HG03025 (cell line): ENCODE data around the gene ACCSL.

Experiments used
- ATAC-seq: cut with Tn5 transposase; IDR thresholded peaks from one replicate; pipeline ENCODE4 v1.9.1; 2021; ENCODE audit warnings: mild to moderate bottlenecking, moderate library complexity; ENCODE audit not compliant: unreplicated experiment, low FRiP score

Gene ACCSL

GRCh38 chr11:44047931-44048431, at the start of gene ACCSL:
ACCSL (plus strand) TSS chr11:44047981; CDS start chr11:44048037, 56 bp downstream.
- ATAC-seq: no peak

- ATAC-seq: no peak
Measured at GRCh38 chr11:43998308-43998707, 49.5 kb upstream of the ACCSL start.

- ATAC-seq: no peak
Measured at GRCh38 chr11:44000731-44001130, 47.0 kb upstream of the ACCSL start.

GRCh38 chr11:44002191-44003093, 45.3 kb upstream of the ACCSL start:
- ATAC-seq: no peak

- no peak for ATAC-seq
Measured at GRCh38 chr11:44003736-44004451, 43.9 kb upstream of the ACCSL start.

- no peak for ATAC-seq
Measured at GRCh38 chr11:44004452-44005062, 43.2 kb upstream of the ACCSL start.

GRCh38 chr11:44005063-44005701, 42.6 kb upstream of the ACCSL start:
- ATAC-seq: no peak

GRCh38 chr11:44005956-44006355, 41.8 kb upstream of the ACCSL start:
- ATAC-seq: no peak

GRCh38 chr11:44006917-44007361, 40.8 kb upstream of the ACCSL start:
- ATAC-seq: no peak

- ATAC-seq: no peak
Measured at GRCh38 chr11:44007481-44008087, 40.2 kb upstream of the ACCSL start.

GRCh38 chr11:44008088-44008501, 39.7 kb upstream of the ACCSL start:
- no peak for ATAC-seq

- ATAC-seq: no peak
Measured at GRCh38 chr11:44008698-44009097, 39.1 kb upstream of the ACCSL start.

- no peak for ATAC-seq
Measured at GRCh38 chr11:44010789-44011251, 37.0 kb upstream of the ACCSL start.

- ATAC-seq: no peak
Measured at GRCh38 chr11:44011797-44012196, 36.0 kb upstream of the ACCSL start.

GRCh38 chr11:44014968-44015623, 32.7 kb upstream of the ACCSL start:
- no peak for ATAC-seq

GRCh38 chr11:44015624-44016007, 32.2 kb upstream of the ACCSL start:
- no peak for ATAC-seq

- ATAC-seq: no peak
Measured at GRCh38 chr11:44016131-44016530, 31.6 kb upstream of the ACCSL start.

- no peak for ATAC-seq
Measured at GRCh38 chr11:44016546-44017442, 31.0 kb upstream of the ACCSL start.
